Colon (tissue), 2 donors: ENCODE measurements around the gene SLC18A3.

Source experiments
- FAIRE-seq: peaks from 2 replicates; lab custom pipeline; 2012; peaks lifted over from hg19 to GRCh38; lab: Jason Lieb, UNC
- donor health status: control.
- donor health status: control.

SLC18A3 gene

GRCh38 chr10:49627644-49628247 is 17.6 kb downstream of the SLC18A3 start:
- FAIRE-seq, result no peak

- FAIRE-seq, result no peak
Measured at GRCh38 chr10:49628599-49628998, 18.5 kb downstream of the SLC18A3 start.

- no peak for FAIRE-seq
Measured at GRCh38 chr10:49629431-49629881, 19.3 kb downstream of the SLC18A3 start.

- no peak for FAIRE-seq
Measured at GRCh38 chr10:49631975-49632374, 21.9 kb downstream of the SLC18A3 start.

- FAIRE-seq, result no peak
Measured at GRCh38 chr10:49632406-49633317, 22.6 kb downstream of the SLC18A3 start.

- FAIRE-seq, result no peak
Measured at GRCh38 chr10:49633327-49634068, 23.4 kb downstream of the SLC18A3 start.

- no peak for FAIRE-seq
Measured at GRCh38 chr10:49634069-49634660, 24.1 kb downstream of the SLC18A3 start.

- no peak for FAIRE-seq
Measured at GRCh38 chr10:49642311-49642710, 32.2 kb downstream of the SLC18A3 start.

GRCh38 chr10:49643241-49644034 is 33.3 kb downstream of the SLC18A3 start:
- FAIRE-seq, result no peak

GRCh38 chr10:49644035-49644646 is 34.0 kb downstream of the SLC18A3 start:
- FAIRE-seq, result no peak

GRCh38 chr10:49645417-49645816 is 35.3 kb downstream of the SLC18A3 start:
- no peak for FAIRE-seq

GRCh38 chr10:49645871-49646870 is 36.1 kb downstream of the SLC18A3 start:
- FAIRE-seq, result no peak

- FAIRE-seq, result no peak
Measured at GRCh38 chr10:49647554-49647953, 37.4 kb downstream of the SLC18A3 start.

- FAIRE-seq, result no peak
Measured at GRCh38 chr10:49647985-49648795, 38.1 kb downstream of the SLC18A3 start.

GRCh38 chr10:49649294-49649693 is 39.2 kb downstream of the SLC18A3 start:
- FAIRE-seq, result no peak

GRCh38 chr10:49649936-49650723 is 40.0 kb downstream of the SLC18A3 start:
- no peak for FAIRE-seq

- FAIRE-seq, result no peak
Measured at GRCh38 chr10:49650724-49651034, 40.6 kb downstream of the SLC18A3 start.
